Left lung (tissue), 10 donors: ENCODE data around the gene CPLANE1. TPM values are rescaled to one million over a fixed set of nuclear protein-coding genes. Genes with fewer than 3 reads are reported as not detected.

Experiments used
- ATAC-seq: fragments of 200-7000 bp; cut with Tn5 transposase; one replicate; pipeline ENCODE4 v1.9.1; 2020; ENCODE audit warnings: moderate library complexity
- DNase-seq, 4 donors: peaks; one replicate each; pipeline ENCODE4 v3.0.0-alpha.2; 2013 to 2020
- H3K27ac ChIP-seq, 2 donors: fragments of 200-600 bp; sonication (generic) in 1 of 2; one replicate each; pipeline versions ENCODE4 v1.5.0 to v1.8.0; 2020 to 2021
- H3K27me3 ChIP-seq, 2 donors: fragments of 200-600 bp; sonication (generic) in 1 of 2; one replicate each; pipeline versions ENCODE4 v1.5.0 to v1.8.0; 2020 to 2021
- H3K36me3 ChIP-seq, 2 donors: fragments of 200-600 bp; sonication (generic) in 1 of 2; one replicate each; pipeline versions ENCODE4 v1.5.0 to v1.8.0; 2020 to 2021
- H3K4me1 ChIP-seq, 2 donors: fragments of 200-600 bp; one replicate each; pipeline ENCODE4 v1.8.0; 2021
- H3K4me3 ChIP-seq, 2 donors: fragments of 200-600 bp; sonication (generic) in 1 of 2; one replicate each; pipeline versions ENCODE4 v1.5.0 to v1.8.0; 2020 to 2021; ENCODE audit warnings: mild to moderate bottlenecking in 1 of 2
- H3K9me3 ChIP-seq, 2 donors: fragments of 200-600 bp; sonication (generic) in 1 of 2; one replicate each; pipeline versions ENCODE4 v1.5.0 to v1.8.0; 2020 to 2021
- CTCF ChIP-seq, 2 donors: fragments of 200-600 bp; sonication (generic) in 1 of 2; IDR thresholded peaks; one replicate each; pipeline versions ENCODE4 v1.5.0 to v1.8.0; 2021; ENCODE audit warnings: antibody characterized with exemption in 2 of 2
- intact Hi-C, 2 donors: fragments of 100-400 bp; cut with DNase I; formaldehyde crosslinking; loops; one replicate each; pipeline versions ENCODE4 v1.11.2 to v1.14.2; 2022
- polyA plus RNA-seq, 6 donors: library from polyadenylated mRNA; unstranded; fragments of 120-200 nt; gene quantifications; one replicate each; pipeline ENCODE4 v1.2.1, GENCODE V29; 2013; ENCODE audit not compliant: insufficient read length in 6 of 6
- total RNA-seq, 2 donors: library from RNA; stranded (reverse); fragmentation: NEBNext Ultra II Directional; extraction: Animal tissue kit (Norgen Biotek cat#: 25700); gene quantifications; one replicate each; pipeline ENCODE4 v1.2.1, GENCODE V29; 2021
- donor health status: DM: no; HTN: yes; CAD: no.
- donor health status: DM: no; HTN: no; CAD: no.

CPLANE1 gene
- total and polyA plus RNA-seq, 8 donors, result 20.1 to 38.3 (median 34.6) TPM

DNA sequence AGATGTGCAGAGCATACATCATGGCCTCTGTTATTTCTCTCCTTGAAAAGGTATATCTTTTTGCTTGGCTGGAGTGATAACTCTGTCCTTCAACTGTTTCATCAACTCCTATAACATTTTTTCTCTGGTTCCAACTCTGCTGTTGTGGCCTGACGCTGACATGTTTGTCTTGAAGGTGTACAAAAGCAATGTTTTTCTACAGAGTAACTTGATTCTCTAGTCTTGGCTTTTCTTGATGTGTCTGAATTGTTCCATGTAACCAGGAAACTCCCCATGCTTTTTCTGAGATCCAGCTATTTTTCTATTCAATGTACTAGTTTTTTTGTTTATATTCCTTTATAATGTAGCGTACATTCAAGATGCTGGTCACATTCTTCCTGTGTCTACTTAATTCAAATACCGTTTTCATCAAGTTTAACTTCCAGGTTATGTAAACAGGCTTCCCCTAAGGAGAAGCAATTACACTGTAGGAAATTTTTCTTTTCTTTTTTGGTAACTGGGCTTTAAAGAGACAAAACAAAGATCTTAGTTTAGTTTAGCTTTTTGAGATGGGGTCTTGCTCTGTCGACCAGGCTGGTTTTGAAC lies 6.7 kb upstream of the CPLANE1 start:
- H3K36me3 ChIP-seq, result no peaks in the 10 kb centered on the region
- intact Hi-C loops, result no loop called here
- no peaks in the 10 kb centered on the region for H3K27me3 ChIP-seq
- H3K4me3 ChIP-seq, result no peak overlapping the region
- no peak for DNase-seq
- H3K4me1 ChIP-seq, result no peaks in the 10 kb centered on the region
- TF ChIP-seq CTCF (IDR thresholded peaks at IDR 0.05), result no peak
- ATAC-seq, result no peak
- no peak overlapping the region for H3K27ac ChIP-seq
- peaks cover 0 to 13% of the 10 kb centered on the region in 2 donors for H3K9me3 ChIP-seq

- DNase-seq, result no peak
- no peak overlapping the region for H3K27ac ChIP-seq
- no peaks in the 10 kb centered on the region for H3K27me3 ChIP-seq
- ATAC-seq, result no peak
- TF ChIP-seq CTCF (IDR thresholded peaks at IDR 0.05), result no peak
- peaks cover 0 to 10% of the 10 kb centered on the region in 2 donors for H3K9me3 ChIP-seq
- no peak overlapping the region for H3K4me3 ChIP-seq
- H3K36me3 ChIP-seq, result no peaks in the 10 kb centered on the region
- intact Hi-C loops, result no loop called here
- H3K4me1 ChIP-seq, result peaks cover 5 to 7% of the 10 kb centered on the region in 2 donors
Measured at GRCh38 chr5:37254581-37254980, 5.4 kb upstream of the CPLANE1 start.

GRCh38 chr5:37251665-37252064 lies 2.5 kb upstream of the CPLANE1 start:
- no peak overlapping the region for H3K4me3 ChIP-seq
- intact Hi-C loops, result no loop called here
- peaks cover 0 to 10% of the 10 kb centered on the region in 2 donors for H3K9me3 ChIP-seq
- no peak overlapping the region for H3K27ac ChIP-seq
- no peak for TF ChIP-seq CTCF (IDR thresholded peaks at IDR 0.05)
- DNase-seq (no peak), ATAC-seq (no peak)
- no peaks in the 10 kb centered on the region for H3K36me3 ChIP-seq
- no peaks in the 10 kb centered on the region for H3K27me3 ChIP-seq
- H3K4me1 ChIP-seq, result peaks cover 19 to 25% of the 10 kb centered on the region in 2 donors

- intact Hi-C loops, result no loop called here
- ATAC-seq (peak; percentile 3), DNase-seq (no peak)
- Histone ChIP-seq H3K36me3 (no peaks in the 10 kb centered on the region), H3K4me1 (peaks cover 19 to 26% of the 10 kb centered on the region in 2 donors), H3K27ac (peak overlapping the region; percentile 88 to 90), H3K9me3 (peaks cover 0 to 9% of the 10 kb centered on the region in 2 donors), H3K27me3 (no peaks in the 10 kb centered on the region), H3K4me3 (peak overlapping the region; percentile 65 to 89)
- no peak for TF ChIP-seq CTCF (IDR thresholded peaks at IDR 0.05)
Measured at GRCh38 chr5:37249815-37250164, 614 bp upstream of the CPLANE1 start.

DNA sequence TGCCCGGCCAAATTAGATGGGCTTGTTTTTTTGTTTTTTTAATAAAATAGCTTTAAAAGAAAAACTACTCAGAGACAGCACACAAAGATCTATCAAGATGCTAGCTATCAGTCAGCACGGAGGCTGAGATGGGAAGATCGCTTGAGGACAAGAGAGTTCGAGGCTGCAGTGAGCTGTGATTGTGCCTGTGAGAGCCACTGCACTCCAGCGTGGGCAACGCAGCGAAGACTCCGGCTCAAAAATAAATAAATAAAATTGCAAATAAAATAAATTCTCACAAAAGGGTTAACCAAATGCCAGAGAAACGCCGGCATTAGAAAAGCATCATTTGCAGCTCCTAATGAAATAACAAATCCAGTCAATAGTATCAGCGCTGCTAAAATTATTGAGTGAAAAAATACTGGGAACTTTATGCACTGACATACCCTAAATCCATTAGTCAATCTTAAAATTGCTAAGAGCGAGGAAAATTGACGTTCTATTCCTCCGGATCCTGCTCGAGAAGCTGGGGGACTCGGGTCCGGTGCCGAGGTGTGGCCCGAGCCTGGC lies 681 bp downstream of the CPLANE1 start:
- Histone ChIP-seq H3K9me3 (no peaks in the 10 kb centered on the region), H3K27ac (peak overlapping the region; percentile 88 to 90), H3K4me3 (peak overlapping the region; percentile 65 to 89), H3K4me1 (peaks cover 19 to 26% of the 10 kb centered on the region in 2 donors), H3K36me3 (peaks cover 0 to 3% of the 10 kb centered on the region in 2 donors), H3K27me3 (no peaks in the 10 kb centered on the region)
- ATAC-seq (no peak), DNase-seq (peak in 1 of 4 donors; percentile 3)
- TF ChIP-seq CTCF (IDR thresholded peaks at IDR 0.05), result no peak
- intact Hi-C loops, result no loop called here
